Neural cell (in vitro differentiated cells): ENCODE data around the gene ZNF613.
"Not testable (repeated sequence)": the region's sequence is repeated elsewhere in the genome, so short reads cannot be mapped to it uniquely, and the experiment has no call there.

Source experiments
- CTCF ChIP-seq: fragments of 450-650 bp; IDR thresholded peaks from 2 replicates; pipeline ENCODE4 v1.5.1; 2014; ENCODE audit warnings: antibody characterized with exemption, mild to moderate bottlenecking, moderate library complexity; ENCODE audit not compliant: poor library complexity, severe bottlenecking
- EP300 ChIP-seq: fragments of 450-650 bp; conservative IDR thresholded peaks from 2 replicates; pipeline ENCODE4 v1.6.1; 2014; ENCODE audit warnings: antibody characterized with exemption, mild to moderate bottlenecking, moderate library complexity; ENCODE audit not compliant: poor library complexity, severe bottlenecking

GRCh38 chr19:51906108-51906507 lies 21.2 kb upstream of the ZNF613 start:
- not testable (repeated sequence) for TF ChIP-seq CTCF, EP300
